Uterus (tissue), 4 donors: ENCODE measurements around the gene PLAU. TPM values are rescaled to one million over a fixed set of nuclear protein-coding genes. Genes with fewer than 3 reads are reported as not detected.

Experiments
- DNase-seq, 2 donors: peaks; one replicate each; pipeline ENCODE4 v3.0.0-alpha.2; 2019 to 2020
- H3K27ac ChIP-seq, 2 donors: fragments of 200-600 bp; sonication (generic); 1 replicate in 1 of 2; 2 replicates in 1 of 2; pipeline ENCODE4 v1.5.1; 2016 to 2018
- H3K27me3 ChIP-seq, 2 donors: fragments of 200-600 bp; sonication (generic); one replicate each; pipeline ENCODE4 v1.5.1; 2018 to 2019; ENCODE audit warnings: control low read depth in 1 of 2
- H3K36me3 ChIP-seq, 2 donors: fragments of 200-600 bp; sonication (generic); one replicate each; pipeline ENCODE4 v1.5.1; 2019; ENCODE audit warnings: control low read depth in 1 of 2
- H3K4me1 ChIP-seq, 2 donors: fragments of 200-600 bp; sonication (generic); one replicate each; pipeline ENCODE4 v1.5.1; 2018 to 2019; ENCODE audit warnings: control low read depth in 1 of 2
- H3K4me3 ChIP-seq, 2 donors: fragments of 200-600 bp; sonication (generic); 1 replicate in 1 of 2; 2 replicates in 1 of 2; pipeline ENCODE4 v1.5.1; 2018 to 2019; ENCODE audit warnings: mild to moderate bottlenecking in 1 of 2
- H3K9me3 ChIP-seq, 2 donors: fragments of 200-600 bp; sonication (generic); one replicate each; pipeline ENCODE4 v1.5.1; 2019; ENCODE audit warnings: control low read depth in 1 of 2
- POLR2A ChIP-seq, 2 donors: fragments of 450-650 bp; IDR thresholded peaks; one replicate each; pipeline ENCODE4 v1.6.1; 2016; ENCODE audit warnings: antibody characterized with exemption in 2 of 2, mild to moderate bottlenecking in 1 of 2, moderate library complexity in 1 of 2
- intact Hi-C: fragments of 100-400 bp; cut with DNase I; formaldehyde crosslinking; loops from one replicate; pipeline ENCODE4 v1.15.1; 2023; ENCODE audit warnings: low total_unique reads
- total RNA-seq, 4 donors: library from RNA; depleted of rRNA in 3 of 4; stranded (reverse); fragments of >200 nt in 3 of 4; gene quantifications; one replicate each; pipeline versions ENCODE4 v1.1.0 to v1.2.4, GENCODE V29; 2014 to 2023
- TF ChIP-seq, protein P1 (sequence below), 4 experiments: fragments of 200-600 bp in 2 of 4; fragments of 450-650 bp in 2 of 4; sonication (generic) in 2 of 4; IDR thresholded peaks; one replicate each; pipeline ENCODE4 v1.5.1; 2016 to 2019; ENCODE audit warnings: antibody characterized with exemption in 4 of 4, mild to moderate bottlenecking in 2 of 4, moderate library complexity in 1 of 4
- donor health status: DM: yes; HTN: yes; CAD: no.

The PLAU gene
- total RNA-seq, 4 donors from 2014 or later = 1.8 to 15.3 (median 9.0) TPM

DNA sequence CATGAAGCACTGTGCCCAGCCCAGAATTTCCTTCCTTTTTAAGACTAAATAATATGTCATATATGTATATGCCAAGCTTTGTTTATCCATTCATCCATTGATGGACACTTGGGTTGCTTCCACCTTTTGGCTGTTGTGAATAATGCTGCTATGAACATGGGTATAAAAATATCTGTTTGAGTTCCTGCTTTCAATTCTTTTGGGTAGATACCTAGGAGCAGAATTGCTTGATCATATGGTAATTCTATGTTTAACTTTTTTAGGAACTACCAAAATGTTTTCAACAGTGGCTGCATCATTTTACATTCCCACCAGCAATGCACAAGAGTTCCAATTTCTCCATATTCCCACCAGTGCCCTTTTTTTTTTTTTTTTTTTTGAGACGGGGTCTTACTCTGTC is 13.2 kb upstream of the PLAU start:
- H3K4me3 ChIP-seq = no peak overlapping the region
- no peaks in the 10 kb centered on the region for H3K27me3 ChIP-seq
- intact Hi-C loops = no loop called here
- DNase-seq = no peak
- H3K9me3 ChIP-seq = no peaks in the 10 kb centered on the region
- no peaks in the 10 kb centered on the region for H3K4me1 ChIP-seq
- no peak for TF ChIP-seq POLR2A (IDR thresholded peaks at IDR 0.05)
- TF ChIP-seq, protein P1, sequence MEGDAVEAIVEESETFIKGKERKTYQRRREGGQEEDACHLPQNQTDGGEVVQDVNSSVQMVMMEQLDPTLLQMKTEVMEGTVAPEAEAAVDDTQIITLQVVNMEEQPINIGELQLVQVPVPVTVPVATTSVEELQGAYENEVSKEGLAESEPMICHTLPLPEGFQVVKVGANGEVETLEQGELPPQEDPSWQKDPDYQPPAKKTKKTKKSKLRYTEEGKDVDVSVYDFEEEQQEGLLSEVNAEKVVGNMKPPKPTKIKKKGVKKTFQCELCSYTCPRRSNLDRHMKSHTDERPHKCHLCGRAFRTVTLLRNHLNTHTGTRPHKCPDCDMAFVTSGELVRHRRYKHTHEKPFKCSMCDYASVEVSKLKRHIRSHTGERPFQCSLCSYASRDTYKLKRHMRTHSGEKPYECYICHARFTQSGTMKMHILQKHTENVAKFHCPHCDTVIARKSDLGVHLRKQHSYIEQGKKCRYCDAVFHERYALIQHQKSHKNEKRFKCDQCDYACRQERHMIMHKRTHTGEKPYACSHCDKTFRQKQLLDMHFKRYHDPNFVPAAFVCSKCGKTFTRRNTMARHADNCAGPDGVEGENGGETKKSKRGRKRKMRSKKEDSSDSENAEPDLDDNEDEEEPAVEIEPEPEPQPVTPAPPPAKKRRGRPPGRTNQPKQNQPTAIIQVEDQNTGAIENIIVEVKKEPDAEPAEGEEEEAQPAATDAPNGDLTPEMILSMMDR (IDR thresholded peaks at IDR 0.05) = no peak
- H3K36me3 ChIP-seq = no peaks in the 10 kb centered on the region
- H3K27ac ChIP-seq = no peak overlapping the region

DNA sequence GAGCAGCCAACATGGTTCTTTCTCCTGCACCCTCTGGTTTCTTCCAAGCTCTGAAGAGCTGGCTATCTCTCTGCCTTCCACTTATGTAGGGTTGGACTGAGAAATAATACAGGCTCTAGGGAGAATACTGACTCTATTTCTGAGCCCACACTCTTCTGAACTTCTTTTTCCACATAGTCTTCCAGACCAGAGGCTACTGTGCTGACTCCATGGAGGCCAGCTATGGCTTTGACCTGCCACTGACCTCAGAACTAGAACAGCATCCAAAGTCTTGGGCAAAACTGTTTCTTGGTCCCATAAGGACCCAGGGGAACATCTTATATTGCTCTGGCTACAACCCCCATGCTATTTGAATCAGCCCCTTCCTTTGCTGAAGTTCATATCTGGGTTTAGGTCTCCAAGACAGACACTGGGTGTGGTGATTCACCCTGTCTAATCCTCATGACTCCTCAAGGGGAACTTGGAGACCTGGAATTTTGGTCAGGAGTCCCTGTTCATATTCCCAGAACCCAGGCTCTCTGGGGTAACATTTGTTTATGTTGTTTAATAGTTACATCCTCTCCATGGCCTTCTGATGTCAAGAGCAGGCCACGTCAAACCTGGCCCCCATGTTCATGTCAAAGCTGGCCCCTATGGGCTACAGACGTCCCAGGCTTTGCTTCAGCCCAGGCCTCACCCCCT is 12.1 kb upstream of the PLAU start:
- no peak for DNase-seq
- no peak overlapping the region for H3K4me3 ChIP-seq
- no peaks in the 10 kb centered on the region for H3K4me1 ChIP-seq
- intact Hi-C loops = no loop called here
- no peaks in the 10 kb centered on the region for H3K27me3 ChIP-seq
- no peaks in the 10 kb centered on the region for H3K36me3 ChIP-seq
- TF ChIP-seq, protein P1 (IDR thresholded peaks at IDR 0.05) = no peak
- H3K27ac ChIP-seq = no peak overlapping the region
- H3K9me3 ChIP-seq = no peaks in the 10 kb centered on the region

DNA sequence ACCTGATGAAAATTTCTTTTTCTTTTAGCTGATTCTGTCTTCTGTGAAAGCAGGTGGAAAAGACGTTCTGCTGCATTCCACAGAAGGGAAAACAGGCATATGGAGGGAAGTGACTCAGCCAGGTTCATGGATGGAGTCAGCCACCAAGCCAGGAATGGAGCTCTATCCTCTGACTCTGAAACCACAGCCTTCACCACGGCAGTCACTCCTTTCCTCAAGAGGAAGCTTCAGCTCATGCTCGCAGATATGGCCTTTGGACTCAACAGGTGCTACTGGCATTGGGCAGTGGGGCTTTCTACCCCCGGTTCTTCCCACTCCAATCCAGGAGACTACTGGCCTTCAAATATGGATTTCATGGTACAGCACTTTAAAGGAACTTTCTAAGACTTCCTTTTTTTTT is 11.5 kb upstream of the PLAU start:
- TF ChIP-seq POLR2A (IDR thresholded peaks at IDR 0.05) = no peak
- TF ChIP-seq, protein P1 (IDR thresholded peaks at IDR 0.05) = no peak
- Histone ChIP-seq H3K36me3 (no peaks in the 10 kb centered on the region), H3K9me3 (no peaks in the 10 kb centered on the region), H3K4me1 (no peaks in the 10 kb centered on the region), H3K4me3 (no peak overlapping the region), H3K27me3 (no peaks in the 10 kb centered on the region), H3K27ac (no peak overlapping the region)
- intact Hi-C loops = no loop called here
- no peak for DNase-seq

DNA sequence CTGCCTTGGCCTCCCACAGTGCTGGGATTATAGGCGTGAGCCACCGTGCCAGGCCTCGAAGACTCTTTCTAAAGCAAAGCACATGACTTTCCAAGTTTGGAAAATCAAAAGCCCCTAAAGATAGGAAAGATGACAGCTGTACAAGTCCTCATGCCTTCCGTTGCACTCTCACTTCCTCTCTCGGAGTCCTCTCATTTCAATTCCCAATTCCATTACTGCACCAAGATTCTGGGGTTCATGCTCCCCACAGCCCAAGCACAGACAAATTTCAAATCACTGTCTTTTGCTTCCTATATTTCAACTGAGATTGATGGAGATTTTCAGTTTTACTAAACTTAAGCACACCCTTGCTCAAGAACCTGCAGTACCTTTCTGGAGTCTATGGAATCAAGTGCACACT is 10.9 kb upstream of the PLAU start:
- TF ChIP-seq, protein P1 (IDR thresholded peaks at IDR 0.05) = no peak
- TF ChIP-seq POLR2A (IDR thresholded peaks at IDR 0.05) = no peak
- Histone ChIP-seq H3K27ac (no peak overlapping the region), H3K36me3 (no peaks in the 10 kb centered on the region), H3K27me3 (no peaks in the 10 kb centered on the region), H3K4me1 (no peaks in the 10 kb centered on the region), H3K9me3 (no peaks in the 10 kb centered on the region), H3K4me3 (no peak overlapping the region)
- DNase-seq = no peak
- intact Hi-C loops = no loop called here

DNA sequence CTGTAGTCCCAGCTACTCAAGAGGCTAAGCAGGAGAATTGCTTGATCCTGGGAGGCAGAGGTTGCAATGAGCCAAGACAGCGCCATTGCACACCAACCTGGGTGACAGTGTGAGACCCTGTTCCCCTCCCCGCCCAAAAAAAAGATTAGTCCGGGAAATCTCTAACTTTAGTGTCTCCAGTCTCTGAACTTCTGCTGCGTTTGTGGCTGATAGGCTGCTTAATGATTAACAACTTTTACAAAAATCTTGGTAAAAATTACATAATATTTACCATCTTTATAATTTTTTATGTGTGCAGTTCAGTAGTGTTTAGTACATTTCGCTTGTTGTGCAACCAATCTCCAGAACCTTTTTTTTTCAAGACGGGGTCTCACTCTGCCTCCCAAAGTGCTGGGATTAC is 9.7 kb upstream of the PLAU start:
- DNase-seq = no peak
- H3K9me3 ChIP-seq = no peaks in the 10 kb centered on the region
- no peaks in the 10 kb centered on the region for H3K4me1 ChIP-seq
- no peaks in the 10 kb centered on the region for H3K27me3 ChIP-seq
- H3K36me3 ChIP-seq = no peaks in the 10 kb centered on the region
- TF ChIP-seq, protein P1 (IDR thresholded peaks at IDR 0.05) = no peak
- TF ChIP-seq POLR2A (IDR thresholded peaks at IDR 0.05) = no peak
- no peak overlapping the region for H3K27ac ChIP-seq
- intact Hi-C loops = no loop called here
- no peak overlapping the region for H3K4me3 ChIP-seq
